Ovary (tissue), 3 donors: ENCODE measurements around the gene CD4.

Source experiments
- EP300 ChIP-seq: sonication (generic); formaldehyde crosslinking; IDR thresholded peaks from one replicate; pipeline ENCODE4 v1.6.1; 2017; ENCODE audit warnings: antibody characterized with exemption
- TF ChIP-seq, protein P1 (sequence below), 3 donors: fragments of 450-650 bp in 2 of 3; fragments of 200-600 bp in 1 of 3; IDR thresholded peaks; one replicate each; pipeline versions ENCODE4 v1.5.1 to v1.8.0; 2016 to 2022; ENCODE audit warnings: antibody characterized with exemption in 3 of 3, mild to moderate bottlenecking in 1 of 3
- donor health status: DM: no; HTN: no; CAD: no.

DNA sequence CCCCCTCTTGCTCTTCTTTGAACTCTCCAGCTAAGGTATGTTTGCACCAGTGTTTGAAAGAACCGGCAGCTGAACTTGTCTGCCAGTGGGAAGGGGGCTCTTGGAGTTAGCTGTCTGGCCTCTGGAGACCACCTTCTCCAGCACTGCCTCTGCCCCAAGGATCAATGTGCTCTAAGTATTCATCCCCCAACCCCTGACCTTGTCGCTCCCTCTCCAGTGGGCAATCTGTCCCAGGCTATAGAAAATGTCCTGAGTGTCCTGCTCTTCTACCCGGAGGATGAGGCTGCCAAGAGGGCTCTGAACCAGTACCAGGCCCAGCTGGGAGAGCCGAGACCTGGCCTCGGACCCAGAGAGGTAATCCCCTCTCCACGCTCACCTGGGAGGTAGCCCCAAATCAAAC lies 41.7 kb downstream of the CD4 start:
- TF ChIP-seq, protein P1, sequence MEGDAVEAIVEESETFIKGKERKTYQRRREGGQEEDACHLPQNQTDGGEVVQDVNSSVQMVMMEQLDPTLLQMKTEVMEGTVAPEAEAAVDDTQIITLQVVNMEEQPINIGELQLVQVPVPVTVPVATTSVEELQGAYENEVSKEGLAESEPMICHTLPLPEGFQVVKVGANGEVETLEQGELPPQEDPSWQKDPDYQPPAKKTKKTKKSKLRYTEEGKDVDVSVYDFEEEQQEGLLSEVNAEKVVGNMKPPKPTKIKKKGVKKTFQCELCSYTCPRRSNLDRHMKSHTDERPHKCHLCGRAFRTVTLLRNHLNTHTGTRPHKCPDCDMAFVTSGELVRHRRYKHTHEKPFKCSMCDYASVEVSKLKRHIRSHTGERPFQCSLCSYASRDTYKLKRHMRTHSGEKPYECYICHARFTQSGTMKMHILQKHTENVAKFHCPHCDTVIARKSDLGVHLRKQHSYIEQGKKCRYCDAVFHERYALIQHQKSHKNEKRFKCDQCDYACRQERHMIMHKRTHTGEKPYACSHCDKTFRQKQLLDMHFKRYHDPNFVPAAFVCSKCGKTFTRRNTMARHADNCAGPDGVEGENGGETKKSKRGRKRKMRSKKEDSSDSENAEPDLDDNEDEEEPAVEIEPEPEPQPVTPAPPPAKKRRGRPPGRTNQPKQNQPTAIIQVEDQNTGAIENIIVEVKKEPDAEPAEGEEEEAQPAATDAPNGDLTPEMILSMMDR (IDR thresholded peaks at IDR 0.05), result no peak
- no peak for TF ChIP-seq EP300
